Measurements from ENCODE around the gene APOB.

Gene APOB

GRCh38 chr2:21022792-21023367 is 21.0 kb downstream of the APOB start:
- Histone ChIP-seq H4K20me1 (ENCODE audit: insufficient read depth, low read length, poor library complexity, severe bottlenecking) (no peaks in the 10 kb centered on the region), H3K36me3 (ENCODE audit: insufficient read depth, low read length) (no peaks in the 10 kb centered on the region), H3K79me2 (ENCODE audit: insufficient read depth, low read length) (no peaks in the 10 kb centered on the region), H3K4me1 (ENCODE audit: insufficient read depth, low read length, poor library complexity, severe bottlenecking) (no peaks in the 10 kb centered on the region), H3K9me3 (ENCODE audit: insufficient read depth, low read depth, low read length) (no peaks in the 10 kb centered on the region), H3K4me2 (ENCODE audit: low read depth, low read length, poor library complexity, severe bottlenecking) (no peak overlapping the region), H3K9me2 (replicated peaks; ENCODE audit: low read depth, low read length) (no peaks in the 10 kb centered on the region), H3K27me3 (ENCODE audit: insufficient read depth, low read length, poor library complexity, severe bottlenecking) (no peaks in the 10 kb centered on the region), H3K9ac (ENCODE audit: low read depth, low read length, poor library complexity, severe bottlenecking) (no peak overlapping the region), H3F3A (ENCODE audit: low read depth) (no peaks in the 10 kb centered on the region), H2AFZ (ENCODE audit: low read length) (no peak overlapping the region), H3K4me3 (ENCODE audit: low read length, poor library complexity, severe bottlenecking) (no peak overlapping the region)
- TF ChIP-seq EZH2phosphoT487 (IDR thresholded peaks at IDR 0.05; ENCODE audit: borderline replicate concordance): no peak
- no peak for TF ChIP-seq CTCF (conservative IDR thresholded peaks at IDR 0.05; ENCODE audit: low read length)

- Histone ChIP-seq H3K79me2 (ENCODE audit: insufficient read depth, low read length) (no peaks in the 10 kb centered on the region), H3K9me2 (replicated peaks; ENCODE audit: low read depth, low read length) (no peaks in the 10 kb centered on the region), H2AFZ (ENCODE audit: low read length) (no peak overlapping the region), H3K27me3 (ENCODE audit: insufficient read depth, low read length, poor library complexity, severe bottlenecking) (no peaks in the 10 kb centered on the region), H3K36me3 (ENCODE audit: insufficient read depth, low read length) (no peaks in the 10 kb centered on the region), H4K20me1 (ENCODE audit: insufficient read depth, low read length, poor library complexity, severe bottlenecking) (no peaks in the 10 kb centered on the region), H3K9ac (ENCODE audit: low read depth, low read length, poor library complexity, severe bottlenecking) (no peak overlapping the region), H3K9me3 (ENCODE audit: insufficient read depth, low read depth, low read length) (no peaks in the 10 kb centered on the region), H3K4me3 (ENCODE audit: low read length, poor library complexity, severe bottlenecking) (no peak overlapping the region), H3F3A (ENCODE audit: low read depth) (no peaks in the 10 kb centered on the region), H3K4me1 (ENCODE audit: insufficient read depth, low read length, poor library complexity, severe bottlenecking) (no peaks in the 10 kb centered on the region), H3K4me2 (ENCODE audit: low read depth, low read length, poor library complexity, severe bottlenecking) (no peak overlapping the region)
- TF ChIP-seq EZH2phosphoT487 (IDR thresholded peaks at IDR 0.05; ENCODE audit: borderline replicate concordance) (no peak), CTCF (conservative IDR thresholded peaks at IDR 0.05; ENCODE audit: low read length) (no peak)
Measured at GRCh38 chr2:21021430-21021829, 22.4 kb downstream of the APOB start.

- no peaks in the 10 kb centered on the region for H3K9me2 ChIP-seq (replicated peaks; ENCODE audit: low read depth, low read length)
- H3K4me1 ChIP-seq (ENCODE audit: insufficient read depth, low read length, poor library complexity, severe bottlenecking): no peaks in the 10 kb centered on the region
- H3F3A ChIP-seq (ENCODE audit: low read depth): no peaks in the 10 kb centered on the region
- H3K79me2 ChIP-seq (ENCODE audit: insufficient read depth, low read length): no peaks in the 10 kb centered on the region
- TF ChIP-seq EZH2phosphoT487 (IDR thresholded peaks at IDR 0.05; ENCODE audit: borderline replicate concordance) (no peak), CTCF (conservative IDR thresholded peaks at IDR 0.05; ENCODE audit: low read length) (no peak)
- H2AFZ ChIP-seq (ENCODE audit: low read length): no peak overlapping the region
- H3K36me3 ChIP-seq (ENCODE audit: insufficient read depth, low read length): no peaks in the 10 kb centered on the region
- H3K9me3 ChIP-seq (ENCODE audit: insufficient read depth, low read depth, low read length): no peaks in the 10 kb centered on the region
- H3K4me3 ChIP-seq (ENCODE audit: low read length, poor library complexity, severe bottlenecking): no peak overlapping the region
- H3K4me2 ChIP-seq (ENCODE audit: low read depth, low read length, poor library complexity, severe bottlenecking): no peak overlapping the region
- H3K27me3 ChIP-seq (ENCODE audit: insufficient read depth, low read length, poor library complexity, severe bottlenecking): no peaks in the 10 kb centered on the region
- no peaks in the 10 kb centered on the region for H4K20me1 ChIP-seq (ENCODE audit: insufficient read depth, low read length, poor library complexity, severe bottlenecking)
- no peak overlapping the region for H3K9ac ChIP-seq (ENCODE audit: low read depth, low read length, poor library complexity, severe bottlenecking)
Measured at GRCh38 chr2:21020668-21021288, 23.1 kb downstream of the APOB start.

All from Loucy (cell line).